HEK293 (cell line): Measurements from ENCODE around the gene ZNF211.

Experiments used
- CTCF ChIA-PET: fragments of 350-600 bp; formaldehyde crosslinking; extraction: SDS; loops from one replicate; lab custom pipeline; 2021; ENCODE audit warnings: antibody characterized with exemption; lab: Yijun Ruan, JAX
- POLR2A ChIA-PET: fragments of 300-600 bp; formaldehyde crosslinking; extraction: SDS; loops from one replicate; lab custom pipeline; 2020; ENCODE audit warnings: antibody characterized with exemption, inconsistent platforms; lab: Yijun Ruan, JAX
- H3K27ac ChIP-seq: fragments of 200-500 bp; sonication (Bioruptor generic); 2 replicates; pipeline ENCODE4 v1.5.1; 2014; ENCODE audit warnings: low read depth, low read length, control low read depth, inconsistent platforms; ENCODE audit errors: extremely low read depth
- H3K36me3 ChIP-seq, 2 experiments: fragments of 200-500 bp in 1 of 2; sonication (Bioruptor generic) in 1 of 2; 1 replicate in 1 of 2; 2 replicates in 1 of 2; pipeline ENCODE4 v1.5.1; 2014 to 2017; ENCODE audit warnings: inconsistent platforms in 2 of 2, low read length in 2 of 2; ENCODE audit not compliant: control insufficient read depth in 2 of 2, insufficient read depth in 1 of 2
- H3K4me1 ChIP-seq: fragments of 200-500 bp; sonication (Bioruptor generic); 2 replicates; pipeline ENCODE4 v1.5.1; 2014; ENCODE audit warnings: mild to moderate bottlenecking, low read length, inconsistent platforms; ENCODE audit not compliant: control insufficient read depth, insufficient read depth
- H3K4me3 ChIP-seq: 2 replicates; pipeline ENCODE4 v1.5.1; 2011; ENCODE audit warnings: low read depth, mild to moderate bottlenecking, control low read depth, low read length, moderate library complexity
- H3K9me3 ChIP-seq: fragments of 200-500 bp; sonication (Bioruptor generic); 2 replicates; pipeline ENCODE4 v1.5.1; 2014; ENCODE audit warnings: low read depth, low read length, inconsistent platforms; ENCODE audit not compliant: control insufficient read depth, insufficient read depth
- KLF10 ChIP-seq: fragments of 450-650 bp; IDR thresholded peaks from 2 replicates; pipeline ENCODE4 v1.5.1; 2018; ENCODE audit warnings: missing biosample characterization, mild to moderate bottlenecking, missing genetic modification characterization
- KLF17 ChIP-seq: fragments of 450-650 bp; formaldehyde crosslinking; IDR thresholded peaks from 2 replicates; pipeline ENCODE4 v1.5.1; 2016; ENCODE audit warnings: missing biosample characterization, missing genetic modification characterization
- MYNN ChIP-seq: fragments of 450-650 bp; formaldehyde crosslinking; IDR thresholded peaks from 2 replicates; pipeline ENCODE4 v1.5.1; 2016; ENCODE audit warnings: missing biosample characterization, missing genetic modification characterization, borderline replicate concordance
- REPIN1 ChIP-seq: fragments of 450-650 bp; formaldehyde crosslinking; IDR thresholded peaks from 2 replicates; pipeline ENCODE4 v1.5.1; 2017; ENCODE audit warnings: missing biosample characterization, missing genetic modification characterization, low read depth
- YY1 ChIP-seq: fragments of 450-650 bp; formaldehyde crosslinking; IDR thresholded peaks from 2 replicates; pipeline ENCODE4 v1.5.1; 2018; ENCODE audit warnings: missing biosample characterization, missing genetic modification characterization
- ZFP37 ChIP-seq: fragments of 450-650 bp; formaldehyde crosslinking; IDR thresholded peaks from 2 replicates; pipeline ENCODE4 v1.5.1; 2016; ENCODE audit warnings: missing biosample characterization, missing genetic modification characterization
- ZNF174 ChIP-seq: fragments of 450-650 bp; formaldehyde crosslinking; IDR thresholded peaks from 2 replicates; pipeline ENCODE4 v1.5.0; 2017; ENCODE audit warnings: missing biosample characterization, mild to moderate bottlenecking, missing genetic modification characterization
- ZNF214 ChIP-seq: fragments of 450-650 bp; formaldehyde crosslinking; IDR thresholded peaks from 2 replicates; pipeline ENCODE4 v1.5.1; 2017; ENCODE audit warnings: missing biosample characterization, mild to moderate bottlenecking, missing genetic modification characterization, borderline replicate concordance
- ZNF223 ChIP-seq: fragments of 450-650 bp; formaldehyde crosslinking; IDR thresholded peaks from 2 replicates; pipeline ENCODE4 v1.5.1; 2016; ENCODE audit warnings: missing biosample characterization, missing genetic modification characterization
- ZNF23 ChIP-seq: fragments of 450-650 bp; formaldehyde crosslinking; IDR thresholded peaks from 2 replicates; pipeline ENCODE4 v1.5.1; 2016; ENCODE audit warnings: missing biosample characterization, missing genetic modification characterization, borderline replicate concordance
- ZNF24 ChIP-seq: fragments of 450-650 bp; formaldehyde crosslinking; IDR thresholded peaks from 2 replicates; pipeline ENCODE4 v1.5.1; 2016; ENCODE audit warnings: missing biosample characterization, missing genetic modification characterization
- ZNF26 ChIP-seq: fragments of 450-650 bp; formaldehyde crosslinking; IDR thresholded peaks from 2 replicates; pipeline ENCODE4 v1.5.1; 2016; ENCODE audit warnings: missing biosample characterization, missing genetic modification characterization
- ZNF292 ChIP-seq: fragments of 450-650 bp; formaldehyde crosslinking; IDR thresholded peaks from 2 replicates; pipeline ENCODE4 v1.5.1; 2016; ENCODE audit warnings: low read depth, missing biosample characterization, missing genetic modification characterization, borderline replicate concordance
- ZNF311 ChIP-seq: fragments of 450-650 bp; formaldehyde crosslinking; IDR thresholded peaks from 2 replicates; pipeline ENCODE4 v1.5.1; 2017; ENCODE audit warnings: missing biosample characterization, missing genetic modification characterization, borderline replicate concordance
- ZNF548 ChIP-seq: fragments of 450-650 bp; formaldehyde crosslinking; IDR thresholded peaks from 2 replicates; pipeline ENCODE4 v1.5.1; 2016; ENCODE audit warnings: missing biosample characterization, missing genetic modification characterization
- ZNF645 ChIP-seq: fragments of 450-650 bp; formaldehyde crosslinking; IDR thresholded peaks from 2 replicates; pipeline ENCODE4; 2016; ENCODE audit warnings: missing biosample characterization, missing genetic modification characterization
- ZNF692 ChIP-seq: fragments of 450-650 bp; formaldehyde crosslinking; IDR thresholded peaks from 2 replicates; pipeline ENCODE4 v1.5.1; 2016; ENCODE audit warnings: missing biosample characterization, missing genetic modification characterization

ZNF211 gene

GRCh38 chr19:57671124-57671895 lies 38.3 kb downstream of the ZNF211 start:
- no peaks in the 10 kb centered on the region for H3K4me1 ChIP-seq
- CTCF ChIA-PET = interaction anchor here (0.6 kb wide), 1 partner anchor 59 kb away, joined by 4 read pairs; no protein-coding TSS in a partner anchor
- no peak overlapping the region for H3K27ac ChIP-seq
- POLR2A ChIA-PET = interaction anchor here (0.5 to 1.5 kb wide), 4 partner anchors 10 to 231 kb away, joined by 3 to 8 read pairs (median 4); partner anchors contain the start of gene ZNF551
- no peaks in the 10 kb centered on the region for H3K9me3 ChIP-seq
- no peaks in the 10 kb centered on the region for H3K36me3 ChIP-seq
- TF ChIP-seq ZNF548 (tag by site-specific recombination) (no peak), MYNN (no peak), ZNF214 (tag by site-specific recombination) (no peak), ZFP37 (tag by site-specific recombination) (no peak), YY1 (tag by site-specific recombination) (no peak)
- H3K4me3 ChIP-seq = no peak overlapping the region

- POLR2A ChIA-PET = interaction anchor here (1.0 kb wide), 1 partner anchor 9 kb away, joined by 3 read pairs; the partner anchor contains the start of gene ZNF551
- no peak overlapping the region for H3K27ac ChIP-seq
- no peak for TF ChIP-seq KLF10 (tag by site-specific recombination)
- no peaks in the 10 kb centered on the region for H3K9me3 ChIP-seq
- no peaks in the 10 kb centered on the region for H3K4me1 ChIP-seq
- CTCF ChIA-PET = interaction anchor here (1.0 to 1.1 kb wide), 2 partner anchors 9 to 40 kb away, joined by 4 to 6 read pairs; partner anchors contain the start of gene ZNF551
- H3K4me3 ChIP-seq = no peak overlapping the region
- no peaks in the 10 kb centered on the region for H3K36me3 ChIP-seq
Measured at GRCh38 chr19:57672466-57672865, 39.5 kb downstream of the ZNF211 start.

GRCh38 chr19:57675881-57676280 lies 42.9 kb downstream of the ZNF211 start:
- ChIA-PET CTCF (no interaction called here), POLR2A (no interaction called here)
- Histone ChIP-seq H3K36me3 (no peaks in the 10 kb centered on the region), H3K4me1 (no peaks in the 10 kb centered on the region), H3K9me3 (no peaks in the 10 kb centered on the region), H3K4me3 (no peak overlapping the region), H3K27ac (no peak overlapping the region)
- TF ChIP-seq ZNF174 (tag by site-specific recombination) = no peak
- no peak for TF ChIP-seq ZNF311 (tag by site-specific recombination)
- no peak for TF ChIP-seq ZNF645
- TF ChIP-seq ZNF26 = no peak
- TF ChIP-seq ZNF692 (tag by site-specific recombination) = no peak
- TF ChIP-seq MYNN = no peak
- TF ChIP-seq ZNF223 (tag by site-specific recombination) = no peak
- no peak for TF ChIP-seq ZNF292 (tag by site-specific recombination)
- TF ChIP-seq REPIN1 (tag by site-specific recombination) = no peak
- TF ChIP-seq ZNF23 = no peak
- no peak for TF ChIP-seq KLF17
- no peak for TF ChIP-seq ZNF24 (tag by site-specific recombination)
